ENCODE results near the gene AGBL2. TPM values are rescaled to one million over a fixed set of nuclear protein-coding genes. Genes with fewer than 3 reads are reported as not detected.

AGBL2 gene
- total and polyA plus RNA-seq, 9 of the 15 experiments (the other 6 are each of a cell fraction or from before 2014, with no cell fraction given) = 0.57 to 6.5 (median 1.3) TPM

DNA sequence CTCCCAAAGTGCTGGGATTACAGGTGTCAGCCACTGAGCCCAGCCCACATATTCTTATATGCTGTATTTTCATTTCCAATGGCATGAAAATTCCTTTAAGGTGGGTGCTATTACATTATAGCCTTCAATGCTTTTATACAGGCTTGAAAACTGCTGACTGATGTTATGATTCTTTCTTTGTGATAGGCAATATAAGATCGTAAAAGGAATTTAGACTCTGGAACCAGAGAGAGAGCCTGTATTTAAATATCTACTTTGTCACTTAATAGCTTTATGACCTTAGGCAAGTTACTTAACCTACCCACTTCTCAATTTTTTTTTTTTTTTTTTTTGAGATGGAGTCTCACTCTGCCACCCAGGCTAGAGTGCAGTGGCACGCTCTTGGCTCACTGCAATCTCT is 26.2 kb downstream of the AGBL2 start:
- H3K27me3 ChIP-seq (ENCODE audit: control insufficient read depth in 2 of 2, insufficient read depth in 2 of 2, low read length in 2 of 2) = no peaks in the 10 kb centered on the region
- intact Hi-C loops (cut with micrococcal nuclease) = no loop called here
- no TSS peak for BruUV-seq (replicated peaks)
- H3K27ac ChIP-seq (ENCODE audit: extremely low read depth, low read depth, low read length) = no peak overlapping the region
- no peaks in the 10 kb centered on the region for H3K36me3 ChIP-seq (ENCODE audit: control insufficient read depth, insufficient read depth, low read length)
- WGBS (ENCODE audit: insufficient coverage, low coverage, missing lambda C conversion rate) = 40% methylated on average over 2 of the region's 2 CpGs
- H3K9me3 ChIP-seq (replicated peaks; ENCODE audit: control insufficient read depth, insufficient read depth, low read depth, low read length) = no peaks in the 10 kb centered on the region
- ChIA-PET POLR2A (interaction anchor here (1.2 kb wide), 1 partner anchor 9 kb away, joined by 6 read pairs; no protein-coding TSS in a partner anchor), CTCF (ENCODE audit: low intra/inter-chr PET ratio) (no interaction called here)
- no peaks in the 10 kb centered on the region for H3K4me1 ChIP-seq (replicated peaks in 1 of 2; ENCODE audit: control insufficient read depth in 2 of 2, insufficient read depth in 2 of 2, low read length in 2 of 2)
- H3K79me2 ChIP-seq (ENCODE audit: control insufficient read depth, insufficient read depth, low read length) = no peaks in the 10 kb centered on the region
- no peak overlapping the region for H3K4me3 ChIP-seq
- H3K4me2 ChIP-seq (ENCODE audit: insufficient read depth, low read length) = no peak overlapping the region
- H3K9me1 ChIP-seq (ENCODE audit: control insufficient read depth, insufficient read depth, low read length) = no peaks in the 10 kb centered on the region
- TF ChIP-seq, protein P1, sequence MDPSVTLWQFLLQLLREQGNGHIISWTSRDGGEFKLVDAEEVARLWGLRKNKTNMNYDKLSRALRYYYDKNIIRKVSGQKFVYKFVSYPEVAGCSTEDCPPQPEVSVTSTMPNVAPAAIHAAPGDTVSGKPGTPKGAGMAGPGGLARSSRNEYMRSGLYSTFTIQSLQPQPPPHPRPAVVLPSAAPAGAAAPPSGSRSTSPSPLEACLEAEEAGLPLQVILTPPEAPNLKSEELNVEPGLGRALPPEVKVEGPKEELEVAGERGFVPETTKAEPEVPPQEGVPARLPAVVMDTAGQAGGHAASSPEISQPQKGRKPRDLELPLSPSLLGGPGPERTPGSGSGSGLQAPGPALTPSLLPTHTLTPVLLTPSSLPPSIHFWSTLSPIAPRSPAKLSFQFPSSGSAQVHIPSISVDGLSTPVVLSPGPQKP (CRISPR knock-in tag; IDR thresholded peaks at IDR 0.05) = no peak
- TF ChIP-seq ZNF316 (IDR thresholded peaks at IDR 0.05) = peak; percentile 28
- in situ Hi-C loops (cut with MboI) = no loop called here
- no peak for DNase-seq (ENCODE audit: extremely low read depth in 1 of 4, low spot score in 3 of 4)
- no peak overlapping the region for H3K9ac ChIP-seq (ENCODE audit: insufficient read depth in 1 of 2, low read depth in 2 of 2, low read length in 2 of 2)
- H2AFZ ChIP-seq (ENCODE audit: low read depth, low read length) = no peak overlapping the region
- no peak for FAIRE-seq
- no peaks in the 10 kb centered on the region for H4K20me1 ChIP-seq (replicated peaks; ENCODE audit: control insufficient read depth, insufficient read depth, low read length)
- no peak for ATAC-seq

DNA sequence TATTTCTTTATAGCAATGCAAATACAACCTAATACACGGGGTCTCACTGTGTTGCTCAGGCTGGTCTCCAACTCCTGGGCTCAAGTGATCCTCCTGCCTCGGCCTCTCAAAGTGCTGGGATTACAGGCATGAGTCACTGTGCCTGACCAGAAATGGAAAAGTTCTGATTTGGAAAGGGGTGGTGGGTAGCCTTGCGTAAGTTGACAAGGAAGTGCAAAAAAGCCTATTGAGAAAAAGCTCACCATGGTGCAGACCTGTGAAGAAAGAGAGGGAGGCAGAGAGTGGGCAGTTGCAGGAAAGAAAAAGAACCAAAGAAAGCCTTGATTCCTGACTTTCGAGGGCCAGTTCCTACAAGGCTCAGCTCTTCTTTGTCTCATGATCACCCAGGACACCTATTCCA is 27.1 kb downstream of the AGBL2 start:
- no peaks in the 10 kb centered on the region for H3K4me1 ChIP-seq (replicated peaks in 1 of 2; ENCODE audit: control insufficient read depth in 2 of 2, insufficient read depth in 2 of 2, low read length in 2 of 2)
- in situ Hi-C loops (cut with MboI) = no loop called here
- FAIRE-seq = no peak
- no peak overlapping the region for H2AFZ ChIP-seq (ENCODE audit: low read depth, low read length)
- no peak overlapping the region for H3K27ac ChIP-seq (ENCODE audit: extremely low read depth, low read depth, low read length)
- H3K4me2 ChIP-seq (ENCODE audit: insufficient read depth, low read length) = no peak overlapping the region
- intact Hi-C loops (cut with micrococcal nuclease) = no loop called here
- no peaks in the 10 kb centered on the region for H3K9me3 ChIP-seq (replicated peaks; ENCODE audit: control insufficient read depth, insufficient read depth, low read depth, low read length)
- ChIA-PET CTCF (ENCODE audit: low intra/inter-chr PET ratio) (no interaction called here), POLR2A (interaction anchor here (0.6 kb wide), 1 partner anchor 35 kb away, joined by 3 read pairs; no protein-coding TSS in a partner anchor)
- no peak for DNase-seq (ENCODE audit: extremely low read depth in 1 of 4, low spot score in 3 of 4)
- BruUV-seq (replicated peaks) = no TSS peak
- no peak overlapping the region for H3K9ac ChIP-seq (ENCODE audit: insufficient read depth in 1 of 2, low read depth in 2 of 2, low read length in 2 of 2)
- H3K9me1 ChIP-seq (ENCODE audit: control insufficient read depth, insufficient read depth, low read length) = no peaks in the 10 kb centered on the region
- no peaks in the 10 kb centered on the region for H3K36me3 ChIP-seq (ENCODE audit: control insufficient read depth, insufficient read depth, low read length)
- H3K27me3 ChIP-seq (ENCODE audit: control insufficient read depth in 2 of 2, insufficient read depth in 2 of 2, low read length in 2 of 2) = no peaks in the 10 kb centered on the region
- no peak overlapping the region for H3K4me3 ChIP-seq
- 33% methylated on average over 4 of the region's 4 CpGs for WGBS (ENCODE audit: insufficient coverage, low coverage, missing lambda C conversion rate)
- ATAC-seq = no peak
- no peaks in the 10 kb centered on the region for H3K79me2 ChIP-seq (ENCODE audit: control insufficient read depth, insufficient read depth, low read length)
- H4K20me1 ChIP-seq (replicated peaks; ENCODE audit: control insufficient read depth, insufficient read depth, low read length) = no peaks in the 10 kb centered on the region
- TF ChIP-seq ZNF3 (CRISPR knock-in tag; IDR thresholded peaks at IDR 0.05) (no peak), NFE2L1 (tag; IDR thresholded peaks at IDR 0.05; ENCODE audit: borderline replicate concordance, low read depth) (no peak), RBM15 (IDR thresholded peaks at IDR 0.05; ENCODE audit: insufficient read depth, low read length) (no peak), TCFL5 (CRISPR knock-in tag; conservative IDR thresholded peaks at IDR 0.05) (no peak), NFYB (IDR thresholded peaks at IDR 0.05; ENCODE audit: extremely low read depth, insufficient read length) (no peak), HMG20A (CRISPR knock-in tag; conservative IDR thresholded peaks at IDR 0.05) (no peak), PML (IDR thresholded peaks at IDR 0.05; ENCODE audit: low read length) (no peak), SUPT5H (IDR thresholded peaks at IDR 0.05) (no peak), XRCC3 (IDR thresholded peaks at IDR 0.05) (no peak), BCL6 (CRISPR knock-in tag; IDR thresholded peaks at IDR 0.05) (no peak)
- TF ChIP-seq, protein P2, sequence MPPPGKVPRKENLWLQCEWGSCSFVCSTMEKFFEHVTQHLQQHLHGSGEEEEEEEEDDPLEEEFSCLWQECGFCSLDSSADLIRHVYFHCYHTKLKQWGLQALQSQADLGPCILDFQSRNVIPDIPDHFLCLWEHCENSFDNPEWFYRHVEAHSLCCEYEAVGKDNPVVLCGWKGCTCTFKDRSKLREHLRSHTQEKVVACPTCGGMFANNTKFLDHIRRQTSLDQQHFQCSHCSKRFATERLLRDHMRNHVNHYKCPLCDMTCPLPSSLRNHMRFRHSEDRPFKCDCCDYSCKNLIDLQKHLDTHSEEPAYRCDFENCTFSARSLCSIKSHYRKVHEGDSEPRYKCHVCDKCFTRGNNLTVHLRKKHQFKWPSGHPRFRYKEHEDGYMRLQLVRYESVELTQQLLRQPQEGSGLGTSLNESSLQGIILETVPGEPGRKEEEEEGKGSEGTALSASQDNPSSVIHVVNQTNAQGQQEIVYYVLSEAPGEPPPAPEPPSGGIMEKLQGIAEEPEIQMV (tag; conservative IDR thresholded peaks at IDR 0.05; ENCODE audit: low read depth) = no peak
- TF ChIP-seq, protein P3, sequence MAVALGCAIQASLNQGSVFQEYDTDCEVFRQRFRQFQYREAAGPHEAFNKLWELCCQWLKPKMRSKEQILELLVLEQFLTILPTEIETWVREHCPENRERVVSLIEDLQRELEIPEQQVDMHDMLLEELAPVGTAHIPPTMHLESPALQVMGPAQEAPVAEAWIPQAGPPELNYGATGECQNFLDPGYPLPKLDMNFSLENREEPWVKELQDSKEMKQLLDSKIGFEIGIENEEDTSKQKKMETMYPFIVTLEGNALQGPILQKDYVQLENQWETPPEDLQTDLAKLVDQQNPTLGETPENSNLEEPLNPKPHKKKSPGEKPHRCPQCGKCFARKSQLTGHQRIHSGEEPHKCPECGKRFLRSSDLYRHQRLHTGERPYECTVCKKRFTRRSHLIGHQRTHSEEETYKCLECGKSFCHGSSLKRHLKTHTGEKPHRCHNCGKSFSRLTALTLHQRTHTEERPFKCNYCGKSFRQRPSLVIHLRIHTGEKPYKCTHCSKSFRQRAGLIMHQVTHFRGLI (CRISPR knock-in tag; IDR thresholded peaks at IDR 0.05) = no peak

Measured in K562 (cell line).